ENCODE data around the gene FOXM1.
"Not testable (repeated sequence)": the region's sequence is repeated elsewhere in the genome, so short reads cannot be mapped to it uniquely, and the experiment has no call there.

The FOXM1 gene

GRCh38 chr12:2876431-2877046 is 435 bp downstream of the FOXM1 start:
- peak overlapping the region; percentile 86 for H2AK5ac ChIP-seq (ENCODE audit: low read depth, low read length)
- peak overlapping the region; percentile 74 for H2BK120ac ChIP-seq (ENCODE audit: low read depth, low read length)
- H3K36me3 ChIP-seq (replicated peaks in 1 of 2; ENCODE audit: control insufficient read depth in 2 of 2, insufficient read depth in 2 of 2, low read length in 2 of 2) = peaks cover 20 to 67% of the 10 kb centered on the region in 2 donors
- H3K27ac ChIP-seq (replicated peaks; ENCODE audit: low read length) = peak overlapping the region; percentile 67
- H2BK15ac ChIP-seq (ENCODE audit: low read length) = peak overlapping the region; percentile 65
- peak overlapping the region; percentile 74 to 98 for H3K4me3 ChIP-seq (ENCODE audit: low read length in 2 of 2)
- peak overlapping the region; percentile 82 for H2BK5ac ChIP-seq (ENCODE audit: low read length)
- peak overlapping the region; percentile 13 for H3K4ac ChIP-seq (ENCODE audit: low read length)
- H4K91ac ChIP-seq (ENCODE audit: low read depth, low read length, poor library complexity) = peak overlapping the region; percentile 77
- peak overlapping the region; percentile 89 for H3K4me2 ChIP-seq (ENCODE audit: insufficient read depth, low read length, poor library complexity, severe bottlenecking)
- H3K4me1 ChIP-seq (ENCODE audit: control insufficient read depth in 2 of 2, insufficient read depth in 1 of 2, low read depth in 1 of 2, low read length in 2 of 2) = peaks cover 0 to 3% of the 10 kb centered on the region in 2 donors
- peak overlapping the region; percentile 82 for H3K23ac ChIP-seq (ENCODE audit: low read depth, low read length, poor library complexity)
- peak overlapping the region; percentile 95 for H3K18ac ChIP-seq (ENCODE audit: low read length)
- peaks cover 14% of the 10 kb centered on the region for H3K79me1 ChIP-seq (ENCODE audit: low read depth, low read length)
- H3K9ac ChIP-seq (ENCODE audit: low read depth, low read length, poor library complexity) = peak overlapping the region; percentile 90
- peak overlapping the region; percentile 84 for H2AFZ ChIP-seq (ENCODE audit: low read length)
- H3K27me3 ChIP-seq (ENCODE audit: control insufficient read depth in 3 of 3, insufficient read depth in 3 of 3, low read depth in 1 of 3, low read length in 3 of 3) = no peaks in the 10 kb centered on the region
- no peak overlapping the region for H2BK12ac ChIP-seq (ENCODE audit: low read length)
- no peak for DNase-seq (ENCODE audit: low spot score)
- H3K9me3 ChIP-seq (replicated peaks in 1 of 2; ENCODE audit: control insufficient read depth in 2 of 2, insufficient read depth in 1 of 2, low read depth in 1 of 2, low read length in 2 of 2) = no peaks in the 10 kb centered on the region
- no CpG with 5 or more reads among the region's 38 CpGs for WGBS, 2 donors (ENCODE audit: extremely low coverage in 2 of 2, insufficient read length in 2 of 2, insufficient replicate concordance in 1 of 2)
- peak overlapping the region; percentile 87 for H3K14ac ChIP-seq (ENCODE audit: low read length)
- H4K8ac ChIP-seq (ENCODE audit: low read depth, low read length) = peak overlapping the region; percentile 99

DNA sequence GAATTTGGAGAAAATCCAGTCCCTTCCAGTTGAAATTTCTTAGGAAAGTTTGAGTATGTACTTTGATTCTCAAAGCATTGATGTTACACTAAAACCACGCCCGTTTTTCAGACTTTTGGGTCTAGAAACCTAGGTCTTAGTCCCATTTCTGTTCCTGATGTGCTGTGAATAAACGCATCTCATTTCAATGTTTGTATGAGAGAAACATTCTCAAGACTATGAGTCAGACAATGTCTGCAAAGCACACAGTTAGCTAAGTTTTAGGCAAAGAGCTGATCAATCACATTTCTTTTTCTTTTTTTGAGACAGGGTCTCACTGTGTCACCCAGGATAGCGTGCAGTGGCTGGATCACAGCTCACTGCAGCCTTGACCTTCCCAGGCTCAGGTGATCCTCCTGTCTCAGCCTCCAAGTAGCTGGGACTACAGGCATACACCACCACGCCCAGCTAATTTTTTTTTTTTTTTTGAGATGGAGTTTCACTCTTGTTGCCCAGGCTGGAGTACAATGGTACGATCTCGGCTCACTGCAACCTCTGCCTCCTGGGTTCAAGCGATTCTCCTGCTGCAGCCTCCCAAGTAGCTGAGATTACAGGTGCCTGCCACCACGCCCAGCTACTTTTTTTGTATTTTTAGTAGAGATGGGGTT is 7.9 kb downstream of the FOXM1 start:
- not testable (repeated sequence) for H3K27me3 ChIP-seq (ENCODE audit: control insufficient read depth in 3 of 3, insufficient read depth in 3 of 3, low read depth in 1 of 3, low read length in 3 of 3); H3K27ac ChIP-seq (replicated peaks; ENCODE audit: low read length); H3K4me3 ChIP-seq (ENCODE audit: low read length in 2 of 2); H2AK5ac ChIP-seq (ENCODE audit: low read depth, low read length); H2BK120ac ChIP-seq (ENCODE audit: low read depth, low read length); H3K4me2 ChIP-seq (ENCODE audit: insufficient read depth, low read length, poor library complexity, severe bottlenecking); H2BK15ac ChIP-seq (ENCODE audit: low read length); H3K9me3 ChIP-seq (replicated peaks in 1 of 2; ENCODE audit: control insufficient read depth in 2 of 2, insufficient read depth in 1 of 2, low read depth in 1 of 2, low read length in 2 of 2); H3K79me1 ChIP-seq (ENCODE audit: low read depth, low read length); H2BK12ac ChIP-seq (ENCODE audit: low read length); H3K4me1 ChIP-seq (ENCODE audit: control insufficient read depth in 2 of 2, insufficient read depth in 1 of 2, low read depth in 1 of 2, low read length in 2 of 2); H4K8ac ChIP-seq (ENCODE audit: low read depth, low read length); H3K9ac ChIP-seq (ENCODE audit: low read depth, low read length, poor library complexity); DNase-seq (ENCODE audit: low spot score); H2BK5ac ChIP-seq (ENCODE audit: low read length); H3K23ac ChIP-seq (ENCODE audit: low read depth, low read length, poor library complexity); H4K91ac ChIP-seq (ENCODE audit: low read depth, low read length, poor library complexity); H3K14ac ChIP-seq (ENCODE audit: low read length); H2AFZ ChIP-seq (ENCODE audit: low read length); H3K4ac ChIP-seq (ENCODE audit: low read length); H3K18ac ChIP-seq (ENCODE audit: low read length)
- H3K36me3 ChIP-seq (replicated peaks in 1 of 2; ENCODE audit: control insufficient read depth in 2 of 2, insufficient read depth in 2 of 2, low read length in 2 of 2) = peaks cover 54 to 95% of the 10 kb centered on the region in 2 donors
- WGBS, 2 donors (ENCODE audit: extremely low coverage in 2 of 2, insufficient read length in 2 of 2, insufficient replicate concordance in 1 of 2) = no CpG with 5 or more reads among the region's 9 CpGs

DNA sequence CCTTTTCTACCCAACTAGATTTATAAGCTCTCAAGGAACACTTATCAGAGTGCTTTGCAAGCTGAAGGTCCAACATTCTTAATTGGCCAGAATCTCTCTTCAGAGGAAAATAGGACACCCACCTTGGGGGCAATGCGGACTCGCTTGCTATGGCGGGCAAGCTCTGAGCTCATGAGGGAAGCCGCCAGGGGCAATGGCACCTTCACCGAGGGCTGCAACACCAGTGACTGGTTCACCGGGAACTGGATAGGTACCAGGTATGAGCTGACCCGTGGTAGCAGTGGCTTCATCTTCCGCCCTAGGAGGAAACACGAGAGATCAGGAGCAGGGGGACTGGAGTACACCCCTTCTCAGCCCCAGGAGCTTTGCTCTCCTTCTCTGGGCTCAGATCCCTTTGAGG is 12.8 kb downstream of the FOXM1 start:
- Histone ChIP-seq H2BK15ac (ENCODE audit: low read length) (no peak overlapping the region), H3K79me1 (ENCODE audit: low read depth, low read length) (peaks cover 3% of the 10 kb centered on the region), H3K4ac (ENCODE audit: low read length) (no peak overlapping the region), H4K8ac (ENCODE audit: low read depth, low read length) (no peak overlapping the region), H3K4me1 (ENCODE audit: control insufficient read depth in 2 of 2, insufficient read depth in 1 of 2, low read depth in 1 of 2, low read length in 2 of 2) (no peaks in the 10 kb centered on the region), H2AFZ (ENCODE audit: low read length) (no peak overlapping the region), H2AK5ac (ENCODE audit: low read depth, low read length) (no peak overlapping the region), H3K18ac (ENCODE audit: low read length) (no peak overlapping the region), H3K36me3 (replicated peaks in 1 of 2; ENCODE audit: control insufficient read depth in 2 of 2, insufficient read depth in 2 of 2, low read length in 2 of 2) (peaks cover 54 to 96% of the 10 kb centered on the region in 2 donors), H2BK120ac (ENCODE audit: low read depth, low read length) (no peak overlapping the region), H3K4me2 (ENCODE audit: insufficient read depth, low read length, poor library complexity, severe bottlenecking) (no peak overlapping the region), H3K27me3 (ENCODE audit: control insufficient read depth in 3 of 3, insufficient read depth in 3 of 3, low read depth in 1 of 3, low read length in 3 of 3) (no peaks in the 10 kb centered on the region), H3K4me3 (ENCODE audit: low read length in 2 of 2) (no peak overlapping the region), H2BK5ac (ENCODE audit: low read length) (no peak overlapping the region), H3K9me3 (replicated peaks in 1 of 2; ENCODE audit: control insufficient read depth in 2 of 2, insufficient read depth in 1 of 2, low read depth in 1 of 2, low read length in 2 of 2) (no peaks in the 10 kb centered on the region), H4K91ac (ENCODE audit: low read depth, low read length, poor library complexity) (no peak overlapping the region), H3K14ac (ENCODE audit: low read length) (no peak overlapping the region), H3K9ac (ENCODE audit: low read depth, low read length, poor library complexity) (no peak overlapping the region), H3K23ac (ENCODE audit: low read depth, low read length, poor library complexity) (no peak overlapping the region), H2BK12ac (ENCODE audit: low read length) (no peak overlapping the region), H3K27ac (replicated peaks; ENCODE audit: low read length) (no peak overlapping the region)
- DNase-seq (ENCODE audit: low spot score) = no peak
- WGBS, 2 donors (ENCODE audit: extremely low coverage in 2 of 2, insufficient read length in 2 of 2, insufficient replicate concordance in 1 of 2) = no CpG with 5 or more reads among the region's 9 CpGs

DNA sequence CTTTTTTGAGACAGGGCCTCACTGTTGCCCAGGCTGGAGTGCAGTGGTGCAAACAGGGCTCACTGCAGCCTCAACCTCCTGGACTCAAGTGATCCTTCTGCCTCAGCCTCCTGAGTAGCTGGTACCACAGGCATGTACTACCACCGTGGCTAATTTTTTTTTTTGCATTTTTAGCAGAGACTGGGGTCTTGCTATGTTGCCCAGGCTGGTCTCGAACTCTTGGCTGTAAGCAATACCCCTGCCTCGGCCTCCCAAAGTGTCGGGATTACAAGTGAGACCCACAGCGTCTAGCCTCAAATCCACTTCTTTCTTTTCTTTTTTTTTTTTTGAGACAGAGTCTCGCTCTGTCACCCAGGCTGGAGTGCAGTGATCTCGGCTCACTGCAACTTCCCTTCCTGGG is 13.6 kb downstream of the FOXM1 start:
- H3K36me3 ChIP-seq (replicated peaks in 1 of 2; ENCODE audit: control insufficient read depth in 2 of 2, insufficient read depth in 2 of 2, low read length in 2 of 2) = peaks cover 57 to 96% of the 10 kb centered on the region in 2 donors
- not testable (repeated sequence) for H3K4me2 ChIP-seq (ENCODE audit: insufficient read depth, low read length, poor library complexity, severe bottlenecking); H3K79me1 ChIP-seq (ENCODE audit: low read depth, low read length); H2AK5ac ChIP-seq (ENCODE audit: low read depth, low read length); H2BK5ac ChIP-seq (ENCODE audit: low read length); DNase-seq (ENCODE audit: low spot score); H3K27me3 ChIP-seq (ENCODE audit: control insufficient read depth in 3 of 3, insufficient read depth in 3 of 3, low read depth in 1 of 3, low read length in 3 of 3); H3K9me3 ChIP-seq (replicated peaks in 1 of 2; ENCODE audit: control insufficient read depth in 2 of 2, insufficient read depth in 1 of 2, low read depth in 1 of 2, low read length in 2 of 2); H3K14ac ChIP-seq (ENCODE audit: low read length); H2BK120ac ChIP-seq (ENCODE audit: low read depth, low read length); H2BK12ac ChIP-seq (ENCODE audit: low read length); H3K9ac ChIP-seq (ENCODE audit: low read depth, low read length, poor library complexity); H3K4me1 ChIP-seq (ENCODE audit: control insufficient read depth in 2 of 2, insufficient read depth in 1 of 2, low read depth in 1 of 2, low read length in 2 of 2); H2AFZ ChIP-seq (ENCODE audit: low read length); H3K23ac ChIP-seq (ENCODE audit: low read depth, low read length, poor library complexity); H3K4me3 ChIP-seq (ENCODE audit: low read length in 2 of 2); H4K91ac ChIP-seq (ENCODE audit: low read depth, low read length, poor library complexity); H3K4ac ChIP-seq (ENCODE audit: low read length); H3K27ac ChIP-seq (replicated peaks; ENCODE audit: low read length); H2BK15ac ChIP-seq (ENCODE audit: low read length); H4K8ac ChIP-seq (ENCODE audit: low read depth, low read length); H3K18ac ChIP-seq (ENCODE audit: low read length)
- WGBS, 2 donors (ENCODE audit: extremely low coverage in 2 of 2, insufficient read length in 2 of 2, insufficient replicate concordance in 1 of 2) = no CpG with 5 or more reads among the region's 7 CpGs

All from neuronal stem cell (in vitro differentiated cells).